GM19328 (cell line): Measurements from ENCODE around the gene AQP4.

Source experiments
- ATAC-seq: cut with Tn5 transposase; IDR thresholded peaks from one replicate; pipeline ENCODE4 v1.9.1; 2021; ENCODE audit warnings: mild to moderate bottlenecking, moderate library complexity; ENCODE audit not compliant: unreplicated experiment

The AQP4 gene

GRCh38 chr18:26865557-26865956, at the start of gene AQP4:
AQP4 (minus strand) TSS chr18:26865707; CDS start chr18:26865689, 18 bp downstream.
- ATAC-seq, result no peak

GRCh38 chr18:26911840-26912239, 46.3 kb upstream of the AQP4 start:
- no peak for ATAC-seq

- ATAC-seq, result no peak
Measured at GRCh38 chr18:26909599-26910290, 44.2 kb upstream of the AQP4 start.

- no peak for ATAC-seq
Measured at GRCh38 chr18:26908906-26909305, 43.4 kb upstream of the AQP4 start.

- ATAC-seq, result no peak
Measured at GRCh38 chr18:26902291-26902690, 36.8 kb upstream of the AQP4 start.

GRCh38 chr18:26901020-26901419, 35.5 kb upstream of the AQP4 start:
- no peak for ATAC-seq

- ATAC-seq, result no peak
Measured at GRCh38 chr18:26894426-26894825, 28.9 kb upstream of the AQP4 start.

- no peak for ATAC-seq
Measured at GRCh38 chr18:26893996-26894395, 28.5 kb upstream of the AQP4 start.

GRCh38 chr18:26888259-26888658, 22.8 kb upstream of the AQP4 start:
- no peak for ATAC-seq

GRCh38 chr18:26875040-26875654, 9.6 kb upstream of the AQP4 start:
- ATAC-seq, result no peak

- ATAC-seq, result no peak
Measured at GRCh38 chr18:26874283-26874682, 8.8 kb upstream of the AQP4 start.

- no peak for ATAC-seq
Measured at GRCh38 chr18:26869640-26870039, 4.1 kb upstream of the AQP4 start.

- ATAC-seq, result no peak
Measured at GRCh38 chr18:26868968-26869586, 3.6 kb upstream of the AQP4 start.

- no peak for ATAC-seq
Measured at GRCh38 chr18:26867471-26867870, 2.0 kb upstream of the AQP4 start.

GRCh38 chr18:26864658-26865057, 849 bp downstream of the AQP4 start:
- no peak for ATAC-seq

GRCh38 chr18:26863921-26864497, 1.5 kb downstream of the AQP4 start:
- no peak for ATAC-seq

GRCh38 chr18:26863122-26863879, 2.2 kb downstream of the AQP4 start:
- ATAC-seq, result no peak

- ATAC-seq, result no peak
Measured at GRCh38 chr18:26862084-26862483, 3.4 kb downstream of the AQP4 start.

GRCh38 chr18:26854292-26854881, 11.1 kb downstream of the AQP4 start:
- no peak for ATAC-seq

- ATAC-seq, result no peak
Measured at GRCh38 chr18:26853401-26853800, 12.1 kb downstream of the AQP4 start.

- ATAC-seq, result no peak
Measured at GRCh38 chr18:26843760-26844159, 21.7 kb downstream of the AQP4 start.
